Epithelial cell of esophagus (primary cell): ENCODE data around the gene UROC1.

Experiments used
- DNase-seq: peaks from one replicate; pipeline ENCODE4 v3.0.0; 2010; ENCODE audit warnings: low read depth
- H3K4me3 ChIP-seq: 2 replicates; pipeline ENCODE4 v1.5.1; 2011; ENCODE audit warnings: mild to moderate bottlenecking, low read length, control low read depth
- TF ChIP-seq, protein P1 (sequence below): IDR thresholded peaks from 2 replicates; pipeline ENCODE4 v1.5.1; 2011; ENCODE audit warnings: low read depth, mild to moderate bottlenecking, low read length, control low read depth, inconsistent platforms; ENCODE audit not compliant: insufficient read depth; ENCODE audit errors: missing control alignments

Gene UROC1

GRCh38 chr3:126519506-126520455 is 2.2 kb upstream of the UROC1 start:
- no peak overlapping the region for H3K4me3 ChIP-seq
- no peak for DNase-seq
- TF ChIP-seq, protein P1, sequence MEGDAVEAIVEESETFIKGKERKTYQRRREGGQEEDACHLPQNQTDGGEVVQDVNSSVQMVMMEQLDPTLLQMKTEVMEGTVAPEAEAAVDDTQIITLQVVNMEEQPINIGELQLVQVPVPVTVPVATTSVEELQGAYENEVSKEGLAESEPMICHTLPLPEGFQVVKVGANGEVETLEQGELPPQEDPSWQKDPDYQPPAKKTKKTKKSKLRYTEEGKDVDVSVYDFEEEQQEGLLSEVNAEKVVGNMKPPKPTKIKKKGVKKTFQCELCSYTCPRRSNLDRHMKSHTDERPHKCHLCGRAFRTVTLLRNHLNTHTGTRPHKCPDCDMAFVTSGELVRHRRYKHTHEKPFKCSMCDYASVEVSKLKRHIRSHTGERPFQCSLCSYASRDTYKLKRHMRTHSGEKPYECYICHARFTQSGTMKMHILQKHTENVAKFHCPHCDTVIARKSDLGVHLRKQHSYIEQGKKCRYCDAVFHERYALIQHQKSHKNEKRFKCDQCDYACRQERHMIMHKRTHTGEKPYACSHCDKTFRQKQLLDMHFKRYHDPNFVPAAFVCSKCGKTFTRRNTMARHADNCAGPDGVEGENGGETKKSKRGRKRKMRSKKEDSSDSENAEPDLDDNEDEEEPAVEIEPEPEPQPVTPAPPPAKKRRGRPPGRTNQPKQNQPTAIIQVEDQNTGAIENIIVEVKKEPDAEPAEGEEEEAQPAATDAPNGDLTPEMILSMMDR = no peak

GRCh38 chr3:126518779-126519177 is 1.2 kb upstream of the UROC1 start:
- H3K4me3 ChIP-seq = no peak overlapping the region
- DNase-seq = no peak
- TF ChIP-seq, protein P1 = no peak

DNA sequence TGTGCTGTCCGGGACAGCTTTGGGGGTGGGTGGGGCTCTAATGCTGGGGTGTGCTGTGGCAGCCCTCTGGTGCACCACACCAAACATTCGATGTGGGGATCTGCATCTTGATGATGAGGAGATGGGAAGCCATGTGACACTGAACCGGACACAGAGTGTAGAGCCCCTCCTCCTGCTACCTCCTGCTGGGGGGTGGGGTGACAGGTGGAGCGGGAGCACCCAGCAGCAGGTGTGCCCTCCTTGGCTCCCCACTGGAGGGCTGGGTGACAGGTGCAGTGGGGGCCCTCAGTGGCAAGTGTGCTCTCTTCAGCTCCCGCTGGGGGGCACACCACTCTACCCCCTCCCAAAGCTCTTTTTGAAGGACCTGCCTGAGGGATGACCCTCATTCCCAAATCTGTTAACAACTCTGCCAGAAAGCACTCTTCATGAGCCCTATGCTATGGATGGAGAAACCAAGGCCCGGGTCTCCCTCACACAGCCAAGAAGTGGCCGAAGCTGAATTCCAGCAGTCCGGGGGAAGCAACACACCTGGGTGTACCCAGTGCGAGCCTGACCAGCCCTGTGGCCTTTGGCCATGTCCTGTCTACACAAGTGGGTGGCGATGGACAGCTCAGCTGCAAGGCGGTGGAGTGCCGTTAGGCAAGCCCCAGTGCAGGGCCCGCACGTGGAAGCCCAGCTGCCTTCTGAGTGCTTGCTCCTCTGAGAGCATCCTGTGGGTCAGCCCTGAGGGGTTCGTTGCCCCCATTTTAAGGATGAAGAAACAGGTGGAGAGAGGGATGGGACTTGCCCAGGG is 609 bp upstream of the UROC1 start:
- TF ChIP-seq, protein P1 = no peak
- DNase-seq = no peak
- no peak overlapping the region for H3K4me3 ChIP-seq

DNA sequence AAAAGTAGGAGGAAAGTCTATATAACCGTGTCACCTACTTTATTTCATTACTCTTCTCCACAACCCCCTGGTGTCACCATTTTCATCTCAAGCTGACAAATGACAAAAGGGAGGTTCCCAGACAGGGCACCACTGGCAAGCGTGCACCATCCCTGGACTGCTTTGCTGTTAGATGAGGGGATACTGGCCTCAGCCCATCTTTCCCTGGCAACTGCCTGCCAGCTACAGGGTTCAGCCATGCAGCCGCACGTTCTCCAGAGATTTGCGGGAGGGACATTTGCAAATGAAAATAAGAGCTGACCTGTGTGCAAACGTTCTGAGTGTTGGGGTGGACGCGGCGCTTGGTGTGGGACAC is 660 bp downstream of the UROC1 start:
- no peak overlapping the region for H3K4me3 ChIP-seq
- no peak for DNase-seq
- TF ChIP-seq, protein P1 = no peak

DNA sequence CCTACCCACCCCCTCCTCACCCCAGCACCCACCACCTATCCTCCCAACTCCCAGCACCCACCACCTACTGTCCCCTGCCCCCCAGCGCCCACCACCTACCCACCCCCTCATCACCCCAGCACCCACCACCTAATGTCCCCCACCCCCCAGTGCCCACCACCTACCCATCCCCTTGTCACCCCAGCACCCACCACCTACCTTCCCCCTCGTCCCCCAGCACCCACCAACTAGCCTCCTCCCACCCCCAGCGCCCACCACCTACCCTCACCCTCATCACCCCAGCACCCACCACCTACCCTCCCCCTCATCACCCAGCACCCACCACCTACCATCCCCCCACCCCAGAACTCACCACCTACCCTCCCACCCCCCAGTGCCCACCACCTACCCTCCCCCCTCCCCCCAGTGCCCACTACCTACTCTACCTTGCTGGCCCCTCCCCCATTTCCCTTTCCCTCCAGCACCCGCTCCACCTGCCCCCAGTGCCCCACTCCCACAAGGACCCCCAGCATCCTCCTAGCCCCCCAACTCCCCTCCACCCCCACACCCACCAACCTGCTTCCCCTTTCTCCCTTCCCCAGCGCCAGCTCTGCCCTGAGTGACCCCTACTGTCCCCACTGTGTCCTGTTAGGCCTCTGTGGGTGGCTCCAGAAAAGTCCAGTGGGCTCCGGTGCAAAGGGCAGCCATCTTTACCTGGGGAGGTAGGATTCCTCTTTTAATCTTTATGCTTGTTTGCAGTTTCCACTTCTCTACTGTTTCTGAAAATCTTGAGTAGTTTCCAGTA is 1.2 kb downstream of the UROC1 start:
- TF ChIP-seq, protein P1 = no peak
- H3K4me3 ChIP-seq = no peak overlapping the region
- DNase-seq = no peak

DNA sequence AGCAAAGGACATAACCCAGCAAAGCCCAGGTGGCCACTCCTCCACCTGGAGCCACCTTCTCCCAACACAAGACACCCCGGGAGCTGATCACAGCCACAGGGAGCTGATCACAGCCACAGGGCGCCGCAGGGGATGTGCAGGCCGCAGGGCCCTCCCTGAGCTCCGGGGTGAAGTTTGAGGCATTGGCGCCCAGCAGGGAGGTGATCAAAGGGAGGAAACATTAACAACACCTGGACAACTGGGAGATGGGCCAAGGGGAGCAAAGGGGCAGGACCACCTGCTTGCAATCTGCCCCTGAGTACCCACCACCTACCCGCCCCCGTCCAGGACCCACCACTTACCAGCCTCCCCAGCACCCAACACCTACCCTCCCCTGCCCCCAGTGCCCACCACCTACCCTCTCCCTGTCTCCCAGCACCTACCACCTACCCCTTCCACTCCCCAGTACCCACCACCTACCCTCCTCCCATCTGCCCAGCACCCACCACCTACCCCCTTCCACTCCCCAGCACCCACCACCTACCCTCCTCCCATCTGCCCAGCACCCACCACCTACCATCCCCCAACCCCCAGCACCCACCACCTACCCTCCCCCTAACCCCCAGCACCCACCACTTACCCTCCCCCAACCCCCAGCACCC is 2.4 kb downstream of the UROC1 start:
- TF ChIP-seq, protein P1 = no peak
- no peak for DNase-seq
- H3K4me3 ChIP-seq = no peak overlapping the region
